ENCODE results near the gene KAT2B.
"Not testable (repeated sequence)": the region's sequence is repeated elsewhere in the genome, so short reads cannot be mapped to it uniquely, and the experiment has no call there.

Gene KAT2B

GRCh38 chr3:20041197-20041780, 1.0 kb downstream of the KAT2B start:
- peak; percentile 67 for DNase-seq (ENCODE audit: low spot score)

DNA sequence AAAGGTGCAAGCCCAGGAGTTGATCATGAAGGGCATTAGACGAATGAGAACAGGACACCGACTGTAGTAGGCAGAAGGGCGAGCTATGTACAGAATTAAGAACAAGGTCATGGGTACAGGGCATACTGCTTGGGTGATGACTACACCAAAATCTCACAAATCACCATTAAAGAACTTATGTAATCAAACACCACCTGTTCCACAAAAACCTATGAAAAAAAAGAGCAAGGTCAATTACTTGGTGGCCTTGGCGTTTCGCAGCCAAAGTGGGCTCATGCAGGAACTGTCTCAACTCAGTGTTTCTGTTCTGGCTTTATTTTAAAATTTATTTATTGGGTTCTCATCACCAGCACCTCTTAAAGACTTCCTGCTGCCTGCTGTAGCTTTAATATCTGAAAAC, 2.1 kb downstream of the KAT2B start:
- no peak for DNase-seq (ENCODE audit: low spot score)

GRCh38 chr3:20043396-20043795, 3.1 kb downstream of the KAT2B start:
- DNase-seq (ENCODE audit: low spot score): peak; percentile 47

DNA sequence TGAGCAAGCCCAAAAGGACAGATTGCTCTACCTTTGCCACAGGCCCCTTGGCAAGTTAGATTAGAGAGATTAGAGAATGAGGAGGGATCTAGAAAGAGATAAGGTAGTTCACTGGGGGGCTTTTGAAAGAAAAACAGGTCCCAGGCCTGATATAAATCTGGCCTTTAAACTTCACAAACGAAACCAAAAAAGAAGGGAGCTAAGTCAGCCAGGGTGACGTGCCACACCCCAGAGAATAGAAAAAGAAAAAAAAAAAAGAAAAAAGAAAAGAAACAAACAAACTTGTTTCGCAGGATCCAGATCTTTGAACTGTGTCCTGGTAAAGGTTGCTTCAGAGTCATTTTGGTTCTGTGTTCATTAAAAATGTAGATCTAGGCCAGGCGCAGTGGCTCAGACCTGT, 3.6 kb downstream of the KAT2B start:
- no peak for DNase-seq (ENCODE audit: low spot score)

GRCh38 chr3:20045141-20045540, 4.9 kb downstream of the KAT2B start:
- DNase-seq (ENCODE audit: low spot score): not testable (repeated sequence)

DNA sequence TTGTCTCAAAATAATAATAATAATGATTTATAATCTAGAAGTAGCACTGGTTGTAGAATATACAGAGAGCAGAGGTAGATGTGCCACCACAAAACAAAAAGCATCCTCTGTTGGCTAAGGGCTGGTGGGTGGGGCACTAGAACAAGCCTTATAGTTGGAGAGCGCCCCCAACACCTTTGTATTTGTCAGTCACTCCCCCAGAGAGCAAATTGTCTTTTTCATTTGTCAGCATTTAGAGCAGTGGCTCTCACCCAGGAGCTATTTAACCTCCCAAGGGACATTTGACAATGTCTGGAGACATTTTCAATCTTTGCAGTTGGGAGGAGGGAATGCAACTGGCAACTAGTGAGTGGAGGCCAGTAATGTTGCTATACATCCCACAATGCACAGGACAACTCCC, 6.3 kb downstream of the KAT2B start:
- no peak for DNase-seq (ENCODE audit: low spot score)

DNA sequence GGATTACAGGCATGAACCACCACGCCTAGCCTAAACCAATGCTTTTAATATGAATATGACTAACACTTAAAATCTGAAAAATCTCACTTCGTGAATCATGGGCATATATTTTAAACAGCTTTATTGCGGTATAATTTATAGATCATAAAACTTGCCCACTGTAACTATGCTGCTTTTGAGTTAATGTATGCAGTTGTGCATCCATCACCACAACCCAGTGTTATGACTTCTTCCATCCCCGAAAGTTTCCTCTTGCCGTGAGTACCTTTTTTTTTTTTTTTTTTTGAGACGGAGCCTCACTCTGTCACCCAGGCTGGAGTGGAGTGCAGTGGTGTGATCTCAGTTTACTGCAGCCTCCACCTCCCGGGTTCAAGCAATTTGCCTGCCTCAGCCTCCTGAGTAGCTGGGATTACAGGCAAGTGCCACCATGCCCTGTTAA, 7.1 kb downstream of the KAT2B start:
- no peak for DNase-seq (ENCODE audit: low spot score)

DNA sequence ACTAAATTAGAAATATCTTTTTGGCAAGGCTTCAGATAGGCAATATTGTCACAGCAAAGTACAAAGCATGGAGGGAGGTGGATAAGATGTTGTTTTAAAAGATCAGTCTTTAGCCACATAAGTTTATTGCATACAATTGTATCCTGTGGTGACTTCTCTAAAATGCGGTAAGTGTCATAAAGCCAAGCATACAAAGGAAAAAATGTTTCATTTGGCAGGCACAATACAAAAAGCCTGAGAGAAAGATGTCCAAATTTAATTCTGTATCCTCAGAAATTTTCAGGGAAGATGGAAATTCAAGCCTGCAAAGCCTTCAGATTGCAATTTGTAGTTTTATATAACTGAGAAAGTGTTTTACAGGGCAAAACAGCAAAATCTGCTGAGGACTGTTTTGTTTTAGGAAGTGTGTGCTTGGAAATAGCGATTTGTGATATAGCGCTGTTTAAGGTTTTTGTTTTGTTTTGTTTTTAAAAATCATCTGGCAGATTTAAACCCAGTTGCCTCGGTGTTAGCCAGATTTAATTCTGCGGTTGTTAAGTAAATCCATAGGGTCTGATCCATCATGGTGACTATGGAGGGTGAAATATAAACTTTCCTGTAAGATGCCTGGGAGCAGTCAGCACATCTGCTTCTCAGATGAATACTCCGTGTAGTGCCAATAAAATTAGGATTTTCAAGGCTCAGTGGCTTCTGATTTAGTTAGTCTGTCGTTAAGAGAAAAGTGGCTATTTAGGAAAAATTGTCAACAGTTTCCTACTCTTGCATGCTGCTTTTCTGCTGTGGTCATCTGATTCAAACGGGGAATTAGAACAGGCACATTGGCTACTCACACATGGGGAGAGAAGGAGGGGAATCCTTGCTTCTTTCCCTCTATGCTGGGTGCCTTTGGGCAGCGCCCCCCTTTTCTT, 8.0 kb downstream of the KAT2B start:
- no peak for DNase-seq (ENCODE audit: low spot score)

DNA sequence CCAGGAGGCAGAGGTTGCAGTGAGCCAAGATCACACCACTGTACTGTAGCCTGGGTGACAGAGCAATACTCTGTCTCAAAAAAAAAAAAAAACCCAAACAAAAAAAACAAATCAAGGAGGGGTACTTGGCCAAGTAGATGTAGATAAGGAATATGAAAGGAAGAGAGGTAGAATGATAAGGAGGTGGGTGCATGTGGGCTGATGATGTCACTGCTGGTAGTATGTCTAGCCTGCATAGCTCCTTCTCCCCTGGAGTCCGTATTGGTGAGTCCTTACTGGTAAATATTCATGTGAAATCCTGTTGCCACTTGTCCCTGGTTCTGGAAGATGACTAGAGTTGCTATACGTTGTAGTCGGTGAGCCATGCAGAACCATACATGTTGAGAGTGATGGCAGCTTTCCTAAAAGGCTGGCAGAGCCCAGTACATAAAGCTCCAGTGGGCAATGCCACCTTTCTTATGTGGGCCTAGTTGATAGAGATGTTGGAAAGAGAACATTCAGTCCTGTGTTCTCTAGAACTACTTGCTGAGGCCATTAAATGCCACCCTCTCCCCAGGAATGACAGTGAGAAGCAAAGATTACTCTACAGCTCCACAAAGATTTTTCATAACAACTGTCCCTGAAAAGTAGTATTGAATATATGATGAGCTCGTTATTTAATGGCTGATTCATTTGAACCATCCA, 11.0 kb downstream of the KAT2B start:
- no peak for DNase-seq (ENCODE audit: low spot score)

DNA sequence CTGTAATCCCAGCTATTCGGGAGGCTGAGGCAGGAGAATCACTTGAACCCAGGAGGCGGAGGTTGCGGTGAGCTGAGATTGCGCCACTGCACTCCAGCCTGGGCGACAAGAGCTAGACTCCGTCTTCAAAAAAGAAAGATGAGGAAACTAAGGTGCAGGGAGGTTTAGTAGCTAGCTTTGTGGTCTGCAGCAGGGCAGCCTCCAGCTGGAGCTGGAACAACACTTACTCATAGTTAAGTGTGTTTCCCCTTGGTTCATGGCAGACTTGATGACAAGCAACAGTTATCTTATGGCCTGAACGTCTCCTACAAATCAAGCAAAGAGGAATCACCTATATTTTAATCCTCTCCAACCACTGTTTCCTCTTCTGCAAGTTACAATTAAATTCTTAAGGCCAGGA, 12.6 kb downstream of the KAT2B start:
- DNase-seq (ENCODE audit: low spot score): no peak

- peak; percentile 53 for DNase-seq (ENCODE audit: low spot score)
Measured at GRCh38 chr3:20054549-20054987, 14.3 kb downstream of the KAT2B start.

DNA sequence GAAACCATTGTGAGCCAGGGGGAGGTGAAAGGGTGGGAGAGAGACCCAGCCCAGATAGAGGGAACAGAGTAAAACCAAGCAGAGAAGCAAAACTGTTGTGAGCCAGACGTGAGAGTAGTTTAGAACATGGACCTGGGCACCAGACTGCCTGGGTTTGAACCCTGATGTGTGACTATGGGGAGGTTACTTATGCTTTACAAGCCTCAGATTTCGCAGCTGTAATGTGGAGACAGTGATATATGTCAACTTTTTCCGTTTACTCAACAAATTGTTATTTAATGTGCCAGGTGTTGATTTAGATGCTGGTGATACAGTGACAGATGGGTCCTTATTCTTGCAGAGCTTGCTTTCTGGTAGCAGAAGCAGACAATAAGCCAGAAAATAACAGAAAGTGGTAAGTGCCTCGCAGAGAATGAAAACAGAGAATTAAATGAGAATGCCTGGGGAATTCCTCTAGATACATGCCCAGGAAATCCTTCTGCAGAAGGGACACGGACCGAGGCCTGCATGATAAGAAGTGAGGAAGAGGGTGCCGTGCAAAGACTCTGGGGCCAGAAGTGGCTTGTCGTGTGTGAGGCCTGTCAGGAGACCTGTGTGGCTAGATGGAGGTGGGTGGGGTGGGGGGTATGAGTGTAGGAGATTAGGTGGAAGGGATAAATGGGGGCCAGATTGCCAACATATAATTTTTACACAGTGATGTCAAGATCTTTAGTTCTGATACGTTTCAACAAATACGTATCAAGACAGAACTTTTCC, 15.0 kb downstream of the KAT2B start:
- DNase-seq (ENCODE audit: low spot score): no peak

GRCh38 chr3:20055842-20056241, 15.6 kb downstream of the KAT2B start:
- no peak for DNase-seq (ENCODE audit: low spot score)

DNA sequence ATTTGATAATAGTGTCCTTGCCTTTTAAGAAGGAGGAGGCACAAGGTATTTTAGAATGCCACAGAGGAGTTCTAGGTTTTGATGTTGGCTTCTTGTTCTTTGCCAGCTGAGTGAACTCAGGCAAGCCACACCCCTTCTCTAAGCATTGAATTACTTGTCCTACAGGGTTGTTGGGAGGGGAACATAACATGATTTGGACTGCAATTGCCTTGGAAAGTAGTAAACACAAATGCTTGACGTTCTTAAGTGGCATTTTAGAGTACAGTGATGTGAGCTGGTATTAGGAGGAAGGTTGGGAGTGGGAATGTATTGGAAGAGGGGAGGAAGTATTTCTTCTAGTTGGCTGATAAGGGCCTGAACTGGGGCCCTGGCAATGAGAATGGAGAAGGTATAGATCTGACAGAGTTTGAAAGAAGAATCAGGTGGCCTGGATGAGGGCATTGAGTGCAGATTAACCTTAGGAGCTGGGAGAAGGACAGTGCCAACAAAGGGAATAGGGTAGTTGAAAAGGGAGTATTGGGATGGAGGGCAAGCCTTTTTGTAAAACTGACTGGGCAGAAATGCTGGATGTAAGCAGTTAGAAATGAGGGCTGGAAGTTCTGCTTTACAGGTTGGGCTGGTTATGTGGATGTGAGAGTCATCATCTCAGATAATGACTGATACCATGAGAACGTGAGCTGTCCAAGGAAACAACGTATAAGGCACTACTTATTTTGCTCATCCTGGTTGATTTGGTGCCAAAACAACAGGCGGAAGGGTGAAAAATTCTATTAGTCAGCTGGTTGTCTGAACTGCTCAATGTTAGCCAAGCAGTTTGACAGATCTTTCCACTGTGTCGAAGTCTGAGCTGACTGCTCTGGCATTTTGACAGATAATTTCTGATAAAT, 16.7 kb downstream of the KAT2B start:
- DNase-seq (ENCODE audit: low spot score): peak; percentile 67

GRCh38 chr3:20057612-20058180, 17.4 kb downstream of the KAT2B start:
- no peak for DNase-seq (ENCODE audit: low spot score)

- no peak for DNase-seq (ENCODE audit: low spot score)
Measured at GRCh38 chr3:20059929-20060328, 19.7 kb downstream of the KAT2B start.

- DNase-seq (ENCODE audit: low spot score): no peak
Measured at GRCh38 chr3:20060974-20061685, 20.9 kb downstream of the KAT2B start.

GRCh38 chr3:20062996-20063395, 22.8 kb downstream of the KAT2B start:
- DNase-seq (ENCODE audit: low spot score): no peak

- DNase-seq (ENCODE audit: low spot score): no peak
Measured at GRCh38 chr3:20064387-20064786, 24.1 kb downstream of the KAT2B start.

All from AG08395 (cell line).